HG02610 (cell line): Measurements from ENCODE around the gene AHI1.

Experiments used
- ATAC-seq: cut with Tn5 transposase; IDR thresholded peaks from one replicate; pipeline ENCODE4 v1.9.1; 2021; ENCODE audit warnings: mild to moderate bottlenecking, moderate library complexity; ENCODE audit not compliant: unreplicated experiment

AHI1 gene

DNA sequence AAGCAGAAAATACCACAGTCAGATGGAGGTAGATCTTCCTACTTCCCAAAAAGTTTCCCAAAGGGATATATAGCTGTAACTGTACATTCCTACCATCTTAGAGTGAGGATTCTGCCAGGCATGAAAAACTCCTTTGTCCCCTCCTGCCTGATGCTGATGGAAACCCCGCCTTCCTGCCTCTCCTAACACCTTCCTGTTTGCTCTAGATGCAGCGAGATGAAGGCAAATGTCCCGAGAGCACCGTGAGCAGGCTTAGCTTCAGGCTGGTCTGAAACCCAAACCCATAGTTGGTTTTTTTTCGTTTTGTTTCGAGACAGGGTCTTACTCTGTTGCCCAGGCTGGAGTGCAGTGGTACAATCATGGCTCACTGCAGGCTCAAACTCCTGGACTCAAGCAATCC is 260.8 kb downstream of the AHI1 start:
- ATAC-seq: no peak

DNA sequence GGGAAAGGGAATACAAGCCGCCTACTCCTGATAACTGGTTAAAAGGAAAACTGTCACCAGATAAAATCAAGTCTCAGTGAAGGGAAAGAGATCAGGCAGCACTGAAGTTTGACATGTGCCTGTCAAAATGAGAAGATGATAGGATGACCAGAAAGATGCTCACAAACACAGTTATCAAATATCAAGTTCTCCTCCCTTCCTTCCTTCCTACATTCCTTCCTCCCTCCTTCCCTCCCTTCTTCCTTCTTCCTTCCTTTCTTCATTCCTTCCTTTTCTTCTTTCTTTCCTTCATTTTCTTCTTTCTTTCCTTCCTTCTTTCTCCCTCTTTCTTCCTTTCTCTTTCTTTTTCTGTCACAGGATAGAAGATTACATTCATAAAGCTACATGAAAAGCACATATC is 261.2 kb downstream of the AHI1 start:
- no peak for ATAC-seq

GRCh38 chr6:135235716-135236115 is 261.8 kb downstream of the AHI1 start:
- ATAC-seq: no peak

DNA sequence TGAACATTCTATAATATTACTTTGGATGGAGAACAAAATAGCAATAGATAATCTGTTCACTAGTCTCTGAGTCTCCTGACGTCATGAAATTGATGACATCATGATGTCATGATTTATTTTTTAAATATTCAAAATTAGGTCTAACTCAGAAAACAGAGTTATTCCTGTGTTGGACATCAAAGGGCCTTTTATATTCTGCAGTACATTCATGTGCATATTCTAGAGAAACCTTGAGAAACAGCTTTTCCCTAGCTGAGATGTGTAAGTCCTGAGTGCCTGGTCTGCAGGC is 263.1 kb downstream of the AHI1 start:
- no peak for ATAC-seq

- ATAC-seq: peak; percentile 40
These were observed 263.7 kb downstream of the AHI1 start for GRCh38 chr6:135233686-135234491.
